HG03442 (cell line): ENCODE results near the gene PPP1R16B.

Experiments used
- ATAC-seq: cut with Tn5 transposase; IDR thresholded peaks from one replicate; pipeline ENCODE4 v1.9.1; 2021; ENCODE audit warnings: mild to moderate bottlenecking, moderate library complexity; ENCODE audit not compliant: unreplicated experiment

PPP1R16B gene

DNA sequence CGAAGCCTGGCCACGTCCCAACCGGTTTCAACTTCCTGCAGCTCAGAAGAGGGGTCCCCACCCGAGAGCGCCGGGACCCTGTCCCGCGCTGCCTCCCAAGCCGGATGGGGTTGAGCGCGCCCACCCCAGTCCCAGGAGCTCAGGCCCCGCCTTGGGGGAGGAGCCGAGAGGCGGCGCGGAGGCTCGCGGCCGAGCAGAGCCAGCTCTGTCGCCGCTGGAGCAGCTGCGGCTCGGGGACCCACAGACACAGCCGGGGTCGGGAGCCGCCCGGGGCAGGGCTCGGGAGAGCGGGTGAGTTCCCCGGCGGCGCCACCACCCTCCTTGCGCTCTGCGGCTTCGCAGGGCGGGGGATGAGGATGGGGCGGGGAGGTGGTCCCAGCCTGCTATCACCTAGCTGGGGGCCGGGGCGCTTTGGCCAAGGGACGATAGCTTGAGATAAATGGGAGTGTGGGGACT is at the start of gene PPP1R16B:
Gene PPP1R16B (plus strand): TSS at position 196 of the 456 bp plus-strand sequence. CDS start 30,229 bp downstream, outside the sequence.
- ATAC-seq, result peak; percentile 47

DNA sequence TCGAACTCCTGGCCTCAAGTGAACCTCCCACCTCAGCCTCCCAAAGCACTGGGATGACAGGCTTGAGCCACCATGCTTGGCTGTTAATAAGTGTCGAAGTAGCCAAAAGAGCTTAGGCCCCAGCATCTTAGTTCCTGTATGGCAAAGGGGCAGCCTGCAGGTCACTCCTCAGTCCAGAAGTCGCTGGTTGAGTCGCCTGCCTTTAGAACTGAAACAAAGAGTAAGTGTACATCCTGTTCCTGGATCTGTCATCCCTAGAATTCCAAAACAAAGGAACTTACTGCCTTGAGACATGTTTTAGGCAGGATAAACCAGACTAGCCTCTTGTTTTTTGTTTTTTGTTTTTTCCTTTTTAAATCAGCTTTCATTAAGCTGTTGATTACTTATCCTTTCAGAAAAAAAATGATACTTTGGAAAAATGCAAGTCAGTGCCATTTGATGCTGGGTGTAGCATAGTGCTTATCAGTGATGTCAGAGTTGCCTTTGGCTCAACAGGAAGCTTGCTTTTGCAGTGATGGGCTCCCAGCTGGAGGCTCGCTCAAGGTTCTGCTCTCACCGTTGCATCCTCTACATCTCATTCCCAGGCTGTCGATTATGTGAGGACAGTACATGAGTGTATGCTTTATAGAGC is 48.2 kb upstream of the PPP1R16B start:
- no peak for ATAC-seq

DNA sequence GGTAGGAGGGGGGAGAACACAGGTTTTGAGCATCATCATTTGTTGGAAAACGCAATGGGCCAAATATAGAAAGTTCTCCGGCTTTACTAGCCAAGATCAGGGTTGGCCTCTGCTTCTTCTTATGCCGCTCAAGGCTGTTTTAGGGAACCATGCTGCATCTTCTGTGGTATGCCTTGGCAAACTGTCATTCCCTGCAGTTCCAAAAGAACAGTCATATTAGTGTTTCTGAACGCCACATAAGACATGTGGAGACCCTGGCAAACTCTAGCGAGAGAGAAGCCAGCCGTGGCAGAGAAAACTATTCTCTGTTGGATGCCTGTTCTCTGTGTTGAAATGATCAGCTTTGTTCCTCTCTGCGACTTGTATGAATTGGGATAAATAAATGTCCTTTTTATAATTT is 46.4 kb upstream of the PPP1R16B start:
- ATAC-seq, result no peak

DNA sequence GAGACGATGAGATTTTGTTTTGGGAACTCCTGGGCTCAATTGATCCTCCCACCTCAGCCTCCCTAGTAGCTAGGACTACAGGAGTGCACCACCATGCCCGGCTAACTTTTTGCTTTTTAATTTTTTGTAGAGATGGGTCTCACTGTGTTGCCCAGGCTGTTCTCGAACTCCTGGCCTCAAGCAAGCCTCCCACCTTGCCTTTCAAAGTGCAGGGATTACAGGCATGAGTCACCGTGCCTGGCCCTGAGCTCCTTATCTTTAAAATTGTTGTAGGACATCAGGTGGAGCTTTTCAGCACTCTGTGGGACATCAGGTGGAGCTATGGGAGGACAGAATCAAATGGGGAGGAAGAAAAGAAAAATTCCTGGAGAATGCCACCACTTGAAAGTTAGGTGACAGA is 44.5 kb upstream of the PPP1R16B start:
- no peak for ATAC-seq

DNA sequence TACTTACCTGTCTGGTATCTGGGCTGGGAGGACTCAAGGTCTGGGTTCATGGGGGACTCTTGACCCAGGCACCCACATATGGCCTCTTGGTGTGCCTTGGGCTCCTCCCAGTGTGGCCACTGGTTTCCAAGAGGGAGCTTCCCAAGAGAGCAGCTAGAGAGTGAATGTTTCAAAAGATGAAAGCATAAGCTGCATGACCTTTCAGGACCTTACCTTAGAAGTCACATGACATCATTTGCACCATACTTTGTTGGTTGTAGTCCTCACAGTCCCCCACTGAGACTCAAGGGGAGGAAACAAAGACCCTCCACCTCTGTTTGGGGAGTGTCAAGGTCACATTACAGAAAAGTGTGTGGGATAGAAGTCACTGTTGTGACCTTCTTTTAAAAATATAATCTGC is 43.3 kb upstream of the PPP1R16B start:
- ATAC-seq, result no peak

DNA sequence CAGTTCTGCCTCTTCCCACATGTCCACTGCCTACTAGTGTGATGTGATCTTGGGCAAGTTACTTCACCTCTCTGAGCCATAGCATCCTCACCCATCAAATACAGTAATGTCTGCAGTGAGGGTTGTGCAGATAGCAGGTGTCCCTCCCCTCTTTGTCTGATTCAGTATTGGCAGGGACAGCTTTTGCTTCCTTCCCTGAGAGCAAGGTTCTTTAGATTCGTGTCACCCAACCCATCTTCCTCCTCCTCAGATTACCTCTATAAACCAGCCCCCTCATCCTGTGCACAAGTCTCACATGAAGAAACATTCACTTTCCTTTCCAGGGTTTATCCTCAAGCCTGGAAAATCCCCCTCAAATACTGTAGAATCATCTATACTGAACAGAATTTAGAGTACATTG is 41.9 kb upstream of the PPP1R16B start:
- no peak for ATAC-seq

DNA sequence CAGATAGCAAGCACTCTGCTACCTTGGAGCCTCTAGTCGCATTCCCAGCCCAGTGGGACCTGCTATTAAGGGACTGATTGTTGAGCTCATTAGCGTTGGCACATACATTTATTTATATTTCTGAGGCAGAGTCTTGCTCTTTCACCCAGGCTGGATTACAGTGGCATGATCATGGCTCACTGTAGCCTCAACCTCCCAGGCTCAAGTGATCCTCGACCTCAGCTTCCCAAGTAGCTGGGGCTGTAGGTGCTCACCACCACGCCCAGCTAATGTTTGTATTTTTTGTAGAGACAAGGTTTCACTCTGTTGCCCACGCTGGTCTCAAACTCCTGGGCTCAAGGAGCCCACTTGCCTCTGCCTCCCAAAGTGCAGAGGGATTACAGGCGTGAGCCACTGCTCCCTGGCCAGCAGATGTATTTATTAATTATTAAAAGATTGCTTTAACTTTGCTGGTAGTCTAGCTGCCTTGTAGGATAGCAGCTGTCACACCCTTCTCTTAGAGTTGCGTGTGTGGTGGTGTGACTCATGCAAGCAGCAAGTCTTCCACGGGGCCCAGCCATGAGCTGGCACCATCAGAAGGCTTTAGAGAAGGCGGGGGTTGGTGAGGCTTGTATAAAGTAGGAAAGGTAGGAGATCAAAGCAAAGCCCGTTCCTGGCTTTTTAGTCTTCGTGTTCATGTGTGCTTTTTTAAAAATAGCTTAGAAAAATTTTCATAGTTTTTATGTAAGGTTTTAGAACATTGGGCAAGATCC is 40.8 kb upstream of the PPP1R16B start:
- ATAC-seq, result no peak

DNA sequence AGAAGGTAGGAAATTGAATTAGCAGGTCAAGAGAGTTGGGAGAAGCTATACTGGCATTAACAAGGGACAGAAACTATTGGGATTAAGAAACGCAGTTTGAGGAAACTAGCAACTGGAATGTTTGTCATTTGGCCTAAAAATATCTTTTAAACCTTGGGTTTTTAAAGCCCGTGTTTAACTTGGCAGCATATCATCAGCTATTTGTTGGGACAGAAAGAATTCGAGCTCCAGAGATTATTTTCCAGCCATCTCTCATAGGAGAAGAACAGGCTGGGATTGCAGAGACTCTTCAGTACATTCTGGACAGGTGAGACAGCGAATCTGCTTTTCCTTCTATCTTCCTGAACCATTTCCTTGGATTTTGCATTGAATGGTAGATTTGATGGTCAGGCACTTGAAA is 39.4 kb upstream of the PPP1R16B start:
- no peak for ATAC-seq

DNA sequence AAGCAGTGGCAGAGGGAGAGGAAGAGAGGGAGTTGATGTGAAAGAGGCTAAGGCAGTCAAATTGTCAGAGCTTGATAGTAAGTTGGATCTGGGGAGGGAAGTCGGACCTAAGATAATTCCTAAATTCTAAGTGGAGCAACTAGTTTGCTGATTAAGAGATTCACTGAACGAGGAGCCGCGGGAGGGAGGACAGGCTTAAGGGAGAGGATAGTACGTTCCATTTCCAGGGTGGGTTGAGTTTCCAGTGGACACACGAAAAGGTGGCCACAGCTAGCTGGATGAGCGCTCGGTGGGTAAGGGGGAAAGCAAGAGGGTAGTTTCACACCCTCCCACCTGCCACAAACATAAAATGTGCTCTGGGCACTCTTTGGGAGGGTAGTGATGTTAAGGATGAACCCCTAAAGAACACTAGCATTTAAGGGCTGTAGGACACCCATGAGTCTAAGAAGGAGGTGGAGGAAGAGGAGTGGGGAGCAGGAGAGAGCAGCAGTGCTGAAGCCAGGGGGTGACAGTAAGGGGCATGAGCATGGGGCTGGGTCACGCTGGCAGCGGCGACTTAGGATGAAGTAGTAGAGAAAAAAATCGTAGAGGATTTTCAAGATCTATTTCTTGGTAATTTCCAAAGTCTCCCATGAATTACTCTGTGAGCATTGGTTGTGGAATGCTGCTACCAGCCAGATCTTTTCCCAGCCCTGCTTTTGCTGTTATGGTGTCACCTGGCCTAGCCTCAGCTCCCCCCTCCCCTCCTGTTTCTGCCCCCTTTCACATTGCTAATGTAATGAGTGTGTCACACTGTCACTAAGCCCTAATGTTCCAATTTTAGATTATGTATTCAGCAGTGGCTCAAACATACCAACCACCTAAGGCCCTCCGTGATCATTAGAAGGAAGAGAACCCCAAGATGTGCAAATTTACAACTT is 35.9 kb upstream of the PPP1R16B start:
- ATAC-seq, result no peak

DNA sequence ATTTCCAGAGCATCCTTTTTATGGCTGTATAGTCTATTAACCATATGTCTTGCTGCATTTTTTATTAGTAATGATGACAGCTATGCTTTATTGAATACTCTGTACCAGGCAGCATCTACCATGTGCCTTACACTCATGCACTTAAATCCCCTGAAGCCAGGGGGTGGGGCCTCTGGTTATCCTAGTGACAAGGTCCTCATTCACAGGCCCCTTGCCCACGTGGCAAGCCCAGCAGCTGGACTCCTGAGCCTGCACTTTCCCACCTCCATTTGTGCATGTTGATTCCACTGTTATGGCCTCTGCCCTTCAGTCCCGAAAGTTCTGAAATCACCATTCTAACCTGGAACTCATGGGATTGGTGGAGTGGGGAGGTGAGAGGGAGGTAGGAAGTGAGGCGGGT is 35.0 kb upstream of the PPP1R16B start:
- ATAC-seq, result no peak

DNA sequence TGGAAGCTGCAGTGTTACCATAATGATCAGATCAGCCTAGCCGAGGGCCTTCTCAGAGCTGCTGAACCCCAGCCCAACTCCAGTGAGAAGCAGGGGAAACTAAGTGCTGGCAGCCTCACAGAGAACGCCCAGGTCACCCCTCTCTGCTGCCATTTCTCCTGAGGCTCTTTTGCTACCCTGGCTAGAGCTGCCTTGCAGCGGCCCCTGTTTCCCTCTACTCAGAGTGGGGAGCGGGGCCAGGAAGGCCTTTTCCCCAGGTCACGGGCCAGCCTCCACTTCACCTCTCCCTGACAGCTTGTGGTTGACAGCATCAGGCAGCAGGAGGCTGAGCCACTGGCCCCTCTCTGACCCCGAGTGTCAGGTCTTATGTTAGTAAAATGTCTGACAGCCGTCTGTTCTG is 34.5 kb upstream of the PPP1R16B start:
- ATAC-seq, result no peak

DNA sequence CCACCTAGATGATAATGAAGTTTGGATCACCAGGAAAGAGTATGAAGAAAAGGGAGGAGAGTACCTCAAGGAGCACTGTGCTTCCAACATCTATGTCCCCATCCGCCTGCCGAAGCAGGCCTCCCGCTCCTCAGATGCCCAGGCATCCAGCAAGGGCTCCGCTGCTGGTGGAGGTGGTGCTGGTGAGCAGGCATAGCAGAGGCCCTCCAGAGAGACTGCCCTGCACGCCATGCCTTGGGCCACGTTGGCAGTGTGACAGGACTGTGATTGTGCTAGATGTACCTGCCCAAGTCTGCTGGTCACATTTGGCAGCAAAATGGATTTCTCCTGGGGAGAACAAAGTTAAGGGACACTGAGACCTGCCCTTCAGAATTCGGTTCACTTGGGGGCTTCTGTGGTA is 33.9 kb upstream of the PPP1R16B start:
- ATAC-seq, result no peak

DNA sequence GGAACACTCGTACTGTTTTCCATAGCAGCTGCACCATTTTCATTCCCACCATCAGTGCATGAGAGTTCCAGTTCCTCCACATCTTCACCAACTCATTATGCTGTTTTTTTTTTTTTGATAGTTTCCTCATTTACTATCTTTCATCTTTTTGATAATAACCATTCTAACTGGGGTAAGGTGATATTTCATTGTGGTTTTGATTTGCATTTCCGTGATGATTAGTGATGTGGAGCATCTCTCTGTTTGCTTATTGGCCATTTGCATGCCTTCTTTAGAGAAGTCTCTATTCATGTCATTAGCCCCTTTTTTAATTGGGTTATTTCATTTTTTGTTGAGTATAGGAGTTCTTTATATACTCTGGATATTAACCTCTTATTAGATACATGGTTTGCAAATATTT is 31.3 kb upstream of the PPP1R16B start:
- no peak for ATAC-seq

DNA sequence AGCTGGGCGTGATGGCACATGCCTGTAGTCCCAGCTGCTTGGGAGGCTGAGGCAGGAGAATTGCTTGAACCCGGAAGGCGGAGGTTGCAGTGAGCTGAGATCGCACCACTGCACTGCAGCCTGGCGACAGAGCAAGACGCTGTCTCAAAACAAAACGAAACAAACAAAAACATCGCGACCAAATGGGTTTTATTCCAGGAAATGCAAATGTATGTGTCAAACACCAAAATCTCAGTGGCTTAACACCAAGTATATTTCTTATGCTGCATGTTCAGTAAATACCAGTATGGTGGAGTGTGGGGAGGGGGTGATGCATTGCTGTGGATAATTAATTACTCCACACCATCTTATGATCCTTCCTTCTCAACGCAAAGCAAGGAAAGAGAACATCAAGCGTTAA is 29.1 kb upstream of the PPP1R16B start:
- ATAC-seq, result no peak

DNA sequence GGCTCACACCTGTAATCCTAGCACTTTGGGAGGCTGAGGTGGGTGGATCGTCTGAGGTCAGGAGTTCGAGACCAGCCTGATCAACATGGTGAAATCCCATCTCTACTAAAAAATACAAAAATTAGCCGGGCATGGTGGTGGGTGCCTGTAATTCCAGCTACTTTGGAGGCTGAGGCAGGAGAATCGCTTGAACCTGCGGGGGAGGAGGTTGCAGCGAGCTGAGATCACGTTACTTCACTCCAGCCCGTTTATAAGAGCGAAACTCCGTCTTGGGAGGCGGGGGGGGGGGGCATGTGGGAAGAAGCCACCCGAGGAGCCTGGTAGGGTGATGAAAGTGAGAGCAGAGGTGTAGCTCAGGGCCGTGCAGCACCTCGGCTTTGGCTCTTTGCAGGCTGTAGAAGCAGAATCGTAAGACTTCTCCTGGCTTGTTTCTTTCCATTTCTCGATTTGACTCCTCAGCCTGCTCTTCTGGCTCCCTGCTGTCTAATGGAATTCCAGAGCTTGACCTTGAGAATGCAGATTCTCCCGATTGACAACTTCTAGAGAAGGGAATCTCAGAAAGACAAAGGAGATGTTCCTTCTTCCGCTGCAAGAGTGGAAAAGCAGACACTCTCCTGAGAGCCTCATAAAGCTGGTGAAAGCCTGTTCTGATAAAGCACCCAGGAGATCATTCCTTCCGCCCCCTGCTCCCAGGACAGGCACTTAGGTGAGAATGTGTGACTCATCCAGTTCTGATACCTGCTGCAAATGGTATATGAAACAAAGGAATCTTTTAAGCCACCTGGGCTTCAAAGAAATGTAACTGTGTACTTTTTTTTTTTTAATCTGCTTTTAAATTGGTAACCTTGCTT is 26.0 kb upstream of the PPP1R16B start:
- ATAC-seq, result no peak

DNA sequence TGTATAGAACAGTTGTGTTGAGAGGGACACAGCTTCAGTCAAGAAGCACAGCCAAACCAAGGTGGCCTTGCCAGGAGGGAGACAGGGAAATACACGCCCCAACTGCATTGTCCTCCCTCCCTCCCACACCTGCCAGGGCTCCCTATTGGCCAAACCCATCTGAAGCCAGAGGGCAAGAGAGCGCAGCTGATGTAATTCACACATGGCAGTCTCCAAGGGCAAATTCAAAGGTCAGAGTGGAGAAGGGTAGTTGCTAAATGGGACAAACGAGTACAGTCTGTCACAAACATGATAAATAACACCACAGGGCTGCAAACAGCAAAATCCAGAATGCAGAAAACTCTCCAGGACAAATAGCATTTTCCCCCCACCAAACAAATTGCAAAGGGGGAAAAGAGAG is 23.2 kb upstream of the PPP1R16B start:
- no peak for ATAC-seq

DNA sequence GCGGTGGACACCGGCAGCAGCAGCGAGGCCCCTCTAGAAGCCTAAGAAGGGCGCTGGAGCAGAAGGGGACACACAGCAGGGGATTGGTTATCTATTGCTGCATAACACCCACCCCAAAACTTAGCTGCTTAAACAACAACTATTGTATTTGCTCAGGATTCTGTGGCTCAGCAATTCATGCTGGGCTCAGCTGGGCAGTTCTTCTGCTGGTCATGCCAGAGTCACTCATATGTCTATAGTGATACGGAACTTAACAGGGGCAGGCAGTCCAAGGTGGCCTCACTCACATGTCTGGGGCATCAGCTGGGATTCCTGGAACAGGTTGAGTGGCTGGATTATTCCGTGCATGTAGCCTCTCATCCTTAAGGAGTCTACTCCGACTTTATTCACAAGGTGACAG is 17.6 kb upstream of the PPP1R16B start:
- no peak for ATAC-seq

DNA sequence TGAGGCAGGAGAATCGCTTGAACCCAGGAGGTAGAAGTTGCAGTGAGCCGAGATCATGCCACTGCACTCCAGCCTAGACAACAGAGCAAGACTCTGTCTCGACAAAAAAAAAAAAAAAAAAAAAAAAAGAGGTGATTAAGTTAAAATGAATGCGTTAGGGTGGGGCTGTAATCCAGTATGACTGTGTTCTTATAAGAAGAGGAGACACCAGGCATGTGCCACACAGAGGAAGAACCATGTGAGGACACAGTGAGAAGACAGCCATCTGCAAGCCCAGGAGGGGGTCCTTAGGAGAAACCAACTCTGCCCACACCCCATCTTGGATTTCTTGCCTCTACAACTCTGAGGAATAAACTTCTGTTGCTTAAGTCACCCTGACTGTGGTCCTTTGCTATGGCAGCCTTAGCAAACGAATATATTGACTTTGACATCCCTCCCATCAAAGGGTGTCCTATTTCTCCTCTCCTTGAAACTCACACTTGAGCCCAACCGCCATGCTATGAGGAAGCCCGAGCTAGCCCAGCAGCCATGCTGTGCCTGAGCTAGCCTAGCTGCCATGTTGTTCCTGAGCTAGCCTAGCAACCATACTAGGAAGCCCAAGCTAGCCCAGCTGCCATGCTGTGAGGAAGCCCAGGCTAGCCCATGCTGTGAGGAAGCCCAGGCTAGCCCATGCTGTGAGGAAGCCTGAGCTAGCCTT is 15.8 kb upstream of the PPP1R16B start:
- no peak for ATAC-seq

DNA sequence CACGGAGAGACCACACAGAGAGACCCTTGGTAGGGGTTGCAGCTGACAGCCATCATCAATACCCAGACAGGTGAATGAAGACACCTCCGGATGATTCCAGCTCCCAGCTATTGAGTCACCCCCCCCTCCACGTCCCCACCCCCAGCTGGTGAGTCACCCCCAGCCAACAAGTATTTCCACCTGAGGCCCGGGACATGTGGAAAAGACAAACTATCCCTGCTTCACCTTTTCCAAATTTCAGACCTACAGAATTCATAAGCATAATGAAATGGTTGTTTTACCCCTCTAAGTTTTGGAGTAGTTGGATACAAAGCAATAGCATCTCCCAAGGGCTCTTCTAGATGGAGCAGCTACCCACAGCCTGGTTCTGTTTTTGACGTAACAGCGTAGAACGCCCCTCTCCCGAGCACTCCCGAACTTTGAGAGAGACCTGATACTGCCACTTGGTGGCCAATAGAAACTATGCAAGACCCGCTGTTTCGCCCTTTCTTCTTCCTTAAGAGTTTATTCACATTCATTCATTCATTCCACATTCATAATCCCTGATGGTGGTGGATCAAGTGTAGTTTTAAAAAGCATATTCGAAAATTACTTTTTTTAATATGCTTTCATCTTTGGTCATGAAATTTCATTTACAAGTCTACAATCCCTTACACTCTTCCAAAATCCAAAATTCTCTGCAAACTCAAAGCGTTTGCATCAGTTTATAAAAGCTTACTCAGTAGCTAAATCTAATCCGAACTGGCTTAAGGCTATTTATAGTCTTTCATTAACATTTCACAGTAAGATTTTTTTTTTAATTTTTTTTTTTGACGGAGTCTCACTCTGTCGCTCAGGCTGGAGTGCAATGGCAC is 15.1 kb upstream of the PPP1R16B start:
- ATAC-seq, result no peak
